Stimulated activated effector memory CD8-positive, alpha-beta T cell treated with anti-CD3 and anti-CD28 coated beads, Interleukin-12 subunit alpha, Interleukin-12 subunit beta, amount 100 ng/mL, for 72 hours (primary cell): Measurements from ENCODE around the gene RILPL1.
"Not testable (repeated sequence)": the region's sequence is repeated elsewhere in the genome, so short reads cannot be mapped to it uniquely, and the experiment has no call there.

Experiments used
- ATAC-seq: fragments of 150-1000 bp; cut with Tn5 transposase; 2 replicates; pipeline ENCODE4 v1.10.0; 2021
- DNase-seq, 2 donors: peaks; one replicate each; pipeline ENCODE4 v3.0.0; 2021 to 2022; ENCODE audit warnings: low spot score in 2 of 2
- H3K27ac Mint-ChIP-seq: one replicate; pipeline ENCODE4 v1.8.0; 2022; ENCODE audit warnings: mild to moderate bottlenecking, mixed read lengths
- H3K36me3 Mint-ChIP-seq: one replicate; pipeline ENCODE4 v1.8.0; 2022; ENCODE audit warnings: mild to moderate bottlenecking, mixed read lengths
- H3K4me1 Mint-ChIP-seq: one replicate; pipeline ENCODE4 v1.8.0; 2022; ENCODE audit warnings: mixed read lengths
- H3K4me3 Mint-ChIP-seq: one replicate; pipeline ENCODE4 v1.8.0; 2022; ENCODE audit warnings: mild to moderate bottlenecking, mixed read lengths
- H3K9me3 Mint-ChIP-seq: one replicate; pipeline ENCODE4 v1.8.0; 2022; ENCODE audit warnings: mixed read lengths

The RILPL1 gene

GRCh38 chr12:123533672-123534643, at the start of gene RILPL1:
RILPL1 (minus strand) TSS chr12:123533719; CDS start chr12:123533482, 237 bp downstream.
- peak; percentile 78 for ATAC-seq
- Mint-ChIP-seq H3K4me3 (peak within 1 kb of the TSS; percentile 69), H3K4me1 (peaks cover 22% of the 10 kb centered on the region), H3K9me3 (no peaks in the 10 kb centered on the region), H3K36me3 (no peaks in the 10 kb centered on the region), H3K27ac (no peak within 1 kb of the TSS)
- DNase-seq, result peak; percentile 48 to 75

DNA sequence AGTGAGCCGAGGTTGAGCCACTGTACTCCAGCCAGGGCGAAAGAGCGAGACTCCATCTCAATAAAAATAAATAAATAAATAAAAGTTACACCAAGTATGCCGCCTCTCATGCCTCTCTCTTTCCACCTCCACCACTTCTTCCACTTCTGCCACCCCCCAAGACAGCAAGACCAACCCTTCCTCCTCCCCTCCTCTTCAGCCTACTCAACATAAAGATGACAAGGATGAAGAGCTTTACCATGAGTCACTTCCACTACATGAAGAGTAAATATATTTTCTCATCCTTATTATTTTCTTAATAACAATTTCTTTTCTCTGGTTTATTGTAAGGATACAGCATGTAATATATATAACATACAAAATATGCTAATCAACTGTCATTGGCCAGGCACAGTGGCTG, 47.3 kb upstream of the RILPL1 start:
- no peak overlapping the region for H3K4me3 Mint-ChIP-seq
- no peak overlapping the region for H3K27ac Mint-ChIP-seq
- ATAC-seq, result no peak

GRCh38 chr12:123578829-123579228, 45.3 kb upstream of the RILPL1 start:
- H3K36me3 Mint-ChIP-seq, H3K4me3 Mint-ChIP-seq, DNase-seq, ATAC-seq, H3K27ac Mint-ChIP-seq, H3K9me3 Mint-ChIP-seq: not testable (repeated sequence)
- H3K4me1 Mint-ChIP-seq, result peaks cover 11% of the 10 kb centered on the region

More for the DNA sequence above, 47.3 kb upstream of the RILPL1 start:
- Mint-ChIP-seq H3K9me3 (no peaks in the 10 kb centered on the region), H3K4me1 (peaks cover 19% of the 10 kb centered on the region), H3K36me3 (peaks cover 26% of the 10 kb centered on the region)
- no peak for DNase-seq

GRCh38 chr12:123578243-123578642, 44.7 kb upstream of the RILPL1 start:
- Mint-ChIP-seq H3K4me1 (peaks cover 11% of the 10 kb centered on the region), H3K27ac (no peak overlapping the region), H3K9me3 (no peaks in the 10 kb centered on the region), H3K4me3 (no peak overlapping the region), H3K36me3 (peaks cover 7% of the 10 kb centered on the region)
- ATAC-seq, result no peak
- no peak for DNase-seq

DNA sequence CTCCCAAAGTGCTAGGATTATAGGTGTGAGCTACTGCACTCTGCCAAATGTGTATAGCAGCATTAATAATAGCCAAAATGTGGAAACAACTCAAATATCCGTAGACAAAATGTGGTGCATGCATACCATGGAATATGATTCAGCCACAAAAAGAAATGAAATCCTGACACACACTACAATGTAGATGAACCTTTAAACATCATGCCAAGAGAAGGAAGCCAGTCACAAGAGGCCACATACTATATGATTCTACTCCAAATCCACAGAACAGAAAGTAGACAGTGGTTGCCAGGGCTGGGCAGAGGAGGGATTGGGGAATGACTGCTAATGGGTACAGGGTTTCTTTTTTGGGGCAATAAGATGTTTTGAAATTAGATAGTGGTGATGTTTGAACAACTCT, 43.1 kb upstream of the RILPL1 start:
- ATAC-seq, result no peak

DNA sequence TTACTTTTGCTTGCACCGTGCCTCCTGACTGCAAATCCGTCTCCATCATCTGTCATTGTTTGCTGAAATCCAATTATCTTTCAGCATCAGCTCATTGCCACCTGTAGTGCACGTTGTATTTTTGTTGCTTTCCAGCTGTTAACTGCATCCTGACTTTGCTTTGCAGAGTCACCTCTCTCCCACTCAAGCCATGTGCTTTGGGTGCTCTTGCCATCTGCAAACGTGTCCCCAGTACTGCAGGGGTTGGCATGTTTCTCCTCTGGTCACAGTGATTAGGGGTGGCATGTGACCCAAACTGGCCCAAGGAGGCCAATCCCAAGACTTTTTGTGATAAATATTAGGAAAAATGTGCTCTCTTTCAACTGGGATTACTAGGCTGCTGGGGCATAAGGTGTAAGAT, 40.4 kb upstream of the RILPL1 start:
- no peak overlapping the region for H3K27ac Mint-ChIP-seq
- no peak for ATAC-seq
- H3K9me3 Mint-ChIP-seq, result no peaks in the 10 kb centered on the region
- no peak overlapping the region for H3K4me3 Mint-ChIP-seq
- no peaks in the 10 kb centered on the region for H3K36me3 Mint-ChIP-seq
- H3K4me1 Mint-ChIP-seq, result peaks cover 6% of the 10 kb centered on the region
- DNase-seq, result no peak

More for the DNA sequence above, 43.1 kb upstream of the RILPL1 start:
- H3K27ac Mint-ChIP-seq, result no peak overlapping the region
- no peak overlapping the region for H3K4me3 Mint-ChIP-seq
- H3K36me3 Mint-ChIP-seq, result no peaks in the 10 kb centered on the region
- H3K9me3 Mint-ChIP-seq, result no peaks in the 10 kb centered on the region
- H3K4me1 Mint-ChIP-seq, result no peaks in the 10 kb centered on the region
- DNase-seq, result no peak

DNA sequence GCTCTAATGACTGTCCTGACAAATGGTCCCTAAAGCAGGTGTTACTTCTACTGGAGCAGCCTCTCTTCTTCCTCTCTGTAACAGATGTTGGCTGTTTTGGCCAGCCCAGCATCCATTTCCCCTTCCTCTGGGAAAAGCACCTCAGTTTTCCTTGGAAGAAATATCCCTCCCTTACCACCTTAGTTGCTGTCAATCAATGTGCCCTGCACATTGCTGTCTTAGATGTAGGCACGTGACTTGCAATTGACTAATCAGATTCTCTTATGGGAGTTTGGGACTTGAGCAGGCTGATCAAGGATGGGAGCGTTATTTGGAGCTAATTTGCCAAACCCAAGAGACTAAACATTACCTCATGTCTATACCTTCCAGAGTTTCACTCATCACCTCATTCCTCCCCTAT, 38.9 kb upstream of the RILPL1 start:
- no peak overlapping the region for H3K4me3 Mint-ChIP-seq
- DNase-seq (no peak), ATAC-seq (no peak)
- no peaks in the 10 kb centered on the region for H3K9me3 Mint-ChIP-seq
- peaks cover 6% of the 10 kb centered on the region for H3K4me1 Mint-ChIP-seq
- H3K36me3 Mint-ChIP-seq, result no peaks in the 10 kb centered on the region
- H3K27ac Mint-ChIP-seq, result no peak overlapping the region

DNA sequence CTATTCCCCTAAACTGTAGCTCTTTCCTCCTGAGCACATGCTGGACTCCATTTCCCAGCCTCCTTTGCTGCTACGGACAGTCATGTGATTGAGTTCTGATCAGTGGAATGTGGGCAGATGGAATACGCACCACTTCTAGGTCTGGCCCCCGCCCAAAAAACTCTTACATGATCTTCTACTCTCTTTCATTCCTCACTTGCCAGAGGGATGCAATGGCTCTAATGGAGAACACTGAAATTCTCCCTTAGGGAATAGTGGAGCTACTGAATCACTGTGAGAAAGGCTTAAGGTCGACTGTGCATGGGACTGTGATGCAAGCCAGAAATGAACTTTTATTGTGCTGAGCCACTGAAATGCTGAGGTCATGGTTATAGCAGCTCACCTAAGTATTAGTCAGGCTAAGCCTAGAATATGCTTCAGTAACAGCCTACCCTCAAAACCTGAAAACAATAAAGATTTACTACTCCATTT, 37.9 kb upstream of the RILPL1 start:
- DNase-seq, result no peak
- H3K4me3 Mint-ChIP-seq, result no peak overlapping the region
- peaks cover 6% of the 10 kb centered on the region for H3K4me1 Mint-ChIP-seq
- no peaks in the 10 kb centered on the region for H3K9me3 Mint-ChIP-seq
- H3K36me3 Mint-ChIP-seq, result no peaks in the 10 kb centered on the region
- ATAC-seq, result no peak
- no peak overlapping the region for H3K27ac Mint-ChIP-seq

- no peak overlapping the region for H3K4me3 Mint-ChIP-seq
These were observed 25.9 kb upstream of the RILPL1 start for GRCh38 chr12:123559468-123559867.

GRCh38 chr12:123558487-123558886, 25.0 kb upstream of the RILPL1 start:
- H3K9me3 Mint-ChIP-seq, H3K4me1 Mint-ChIP-seq, H3K36me3 Mint-ChIP-seq, H3K4me3 Mint-ChIP-seq, ATAC-seq, H3K27ac Mint-ChIP-seq, DNase-seq: not testable (repeated sequence)

More at GRCh38 chr12:123559468-123559867, 25.9 kb upstream of the RILPL1 start:
- ATAC-seq (no peak), DNase-seq (no peak)
- no peak overlapping the region for H3K27ac Mint-ChIP-seq
- no peaks in the 10 kb centered on the region for H3K36me3 Mint-ChIP-seq
- peaks cover 6% of the 10 kb centered on the region for H3K4me1 Mint-ChIP-seq
- H3K9me3 Mint-ChIP-seq, result no peaks in the 10 kb centered on the region

DNA sequence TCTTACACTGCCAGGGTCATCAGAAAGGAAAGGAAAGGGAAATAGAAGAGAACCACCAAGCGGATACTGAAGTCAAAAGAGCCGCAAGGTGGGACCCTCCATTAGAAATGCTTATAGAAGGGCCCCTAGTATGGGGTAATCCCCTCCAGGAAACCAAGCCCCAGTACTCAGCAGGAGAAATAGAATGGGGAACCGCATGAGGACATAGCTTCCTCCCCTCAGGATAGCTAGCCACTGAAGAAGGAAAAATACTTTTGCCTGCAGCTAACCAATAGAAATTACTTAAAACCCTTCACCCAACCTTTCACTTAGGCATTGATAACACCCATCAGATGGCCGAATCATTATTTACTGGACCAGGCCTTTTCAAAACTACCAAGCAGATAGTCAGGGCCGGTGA, 21.3 kb upstream of the RILPL1 start:
- H3K27ac Mint-ChIP-seq, ATAC-seq, H3K36me3 Mint-ChIP-seq, H3K4me1 Mint-ChIP-seq, DNase-seq, H3K9me3 Mint-ChIP-seq, H3K4me3 Mint-ChIP-seq: not testable (repeated sequence)

DNA sequence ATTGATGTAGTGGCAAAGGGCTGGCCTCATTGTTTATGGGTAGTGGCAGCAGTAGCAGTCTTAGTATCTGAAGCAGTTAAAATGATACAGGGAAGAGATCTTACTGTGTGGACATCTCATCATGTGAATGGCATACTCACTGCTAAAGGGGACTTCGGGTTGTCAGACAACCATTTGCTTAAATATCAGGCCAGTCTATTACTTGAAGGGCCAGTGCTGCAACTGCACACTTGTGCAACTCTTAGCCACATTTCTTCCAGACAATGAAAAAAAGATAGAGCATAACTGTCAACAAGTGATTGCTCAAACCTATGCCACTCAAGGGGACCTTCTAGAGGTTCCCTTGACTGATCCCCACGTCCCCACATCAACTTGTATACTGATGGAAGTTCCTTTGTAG, 20.6 kb upstream of the RILPL1 start:
- H3K4me1 Mint-ChIP-seq, ATAC-seq, H3K4me3 Mint-ChIP-seq, H3K36me3 Mint-ChIP-seq, H3K9me3 Mint-ChIP-seq, H3K27ac Mint-ChIP-seq, DNase-seq: not testable (repeated sequence)

DNA sequence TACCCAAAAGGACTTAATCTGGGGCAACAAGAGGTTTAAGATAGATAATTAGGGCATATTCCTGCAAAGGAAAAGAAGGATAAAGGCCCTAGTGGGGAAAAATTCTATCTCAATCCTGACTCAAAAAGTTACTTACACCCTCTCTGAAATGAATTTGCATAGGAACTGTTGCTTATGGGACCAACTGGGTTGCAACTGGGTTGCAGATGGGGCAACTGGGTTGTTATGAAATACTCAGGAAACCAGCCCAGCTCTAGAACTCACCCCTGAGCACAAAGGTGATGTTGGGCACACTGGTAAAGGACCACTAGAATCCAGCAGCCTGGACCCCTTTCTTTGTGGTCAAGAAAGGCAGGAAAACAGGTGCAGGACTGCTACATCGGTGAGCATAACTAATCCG, 17.2 kb upstream of the RILPL1 start:
- DNase-seq (no peak), ATAC-seq (no peak)
- H3K4me3 Mint-ChIP-seq, result no peak overlapping the region
- no peaks in the 10 kb centered on the region for H3K4me1 Mint-ChIP-seq
- H3K36me3 Mint-ChIP-seq, result no peaks in the 10 kb centered on the region
- H3K9me3 Mint-ChIP-seq, result no peaks in the 10 kb centered on the region
- no peak overlapping the region for H3K27ac Mint-ChIP-seq

GRCh38 chr12:123548107-123548506, 14.6 kb upstream of the RILPL1 start:
- Mint-ChIP-seq H3K27ac (no peak overlapping the region), H3K4me3 (no peak overlapping the region)

GRCh38 chr12:123546281-123546680, 12.8 kb upstream of the RILPL1 start:
- H3K36me3 Mint-ChIP-seq, result no peaks in the 10 kb centered on the region
- H3K4me1 Mint-ChIP-seq, result no peaks in the 10 kb centered on the region
- H3K4me3 Mint-ChIP-seq, result no peak overlapping the region
- ATAC-seq (no peak), DNase-seq (no peak)
- no peaks in the 10 kb centered on the region for H3K9me3 Mint-ChIP-seq
- no peak overlapping the region for H3K27ac Mint-ChIP-seq

More at GRCh38 chr12:123548107-123548506, 14.6 kb upstream of the RILPL1 start:
- no peaks in the 10 kb centered on the region for H3K9me3 Mint-ChIP-seq
- no peaks in the 10 kb centered on the region for H3K36me3 Mint-ChIP-seq
- DNase-seq (no peak), ATAC-seq (no peak)
- no peaks in the 10 kb centered on the region for H3K4me1 Mint-ChIP-seq

- no peak overlapping the region for H3K27ac Mint-ChIP-seq
These were observed 10.0 kb upstream of the RILPL1 start for GRCh38 chr12:123543541-123543940.

More at GRCh38 chr12:123543541-123543940, 10.0 kb upstream of the RILPL1 start:
- DNase-seq (no peak), ATAC-seq (no peak)
- no peaks in the 10 kb centered on the region for H3K4me1 Mint-ChIP-seq
- no peaks in the 10 kb centered on the region for H3K36me3 Mint-ChIP-seq
- H3K4me3 Mint-ChIP-seq, result no peak overlapping the region
- H3K9me3 Mint-ChIP-seq, result no peaks in the 10 kb centered on the region
